WTC11 (cell line): Measurements from ENCODE around the gene TRPV2. TPM values are rescaled to one million over a fixed set of nuclear protein-coding genes. Genes with fewer than 3 reads are reported as not detected.

Source experiments
- ATAC-seq: fragments of 200-7000 bp; cut with Tn5 transposase; 2 replicates; pipeline ENCODE4 v1.10.0; 2021; ENCODE audit warnings: mild to moderate bottlenecking, moderate library complexity
- CTCF ChIA-PET: fragments of 300-600 bp; sonication (Branson Sonifier 250); formaldehyde crosslinking; loops from one replicate; lab custom pipeline; 2021; ENCODE audit warnings: antibody characterized with exemption; lab: Charles Lee
- POLR2A ChIA-PET: fragments of 350-600 bp; sonication (Branson Sonifier 250); formaldehyde crosslinking; loops from one replicate; lab custom pipeline; 2021; ENCODE audit warnings: antibody characterized with exemption; lab: Charles Lee
- DNase-seq: peaks from one replicate; pipeline ENCODE4 v3.0.0; 2021; ENCODE audit warnings: low spot score
- H3K27ac Mint-ChIP-seq: 2 replicates; pipeline ENCODE4 v1.8.0; 2021; ENCODE audit warnings: mixed read lengths
- H3K27me3 Mint-ChIP-seq: 2 replicates; pipeline ENCODE4 v1.8.0; 2021; ENCODE audit warnings: low read depth, mild to moderate bottlenecking, moderate library complexity, mixed read lengths
- H3K36me3 Mint-ChIP-seq: 2 replicates; pipeline ENCODE4 v1.8.0; 2021; ENCODE audit warnings: mixed read lengths
- H3K4me1 Mint-ChIP-seq: 2 replicates; pipeline ENCODE4 v1.8.0; 2022; ENCODE audit warnings: mixed read lengths
- H3K4me3 Mint-ChIP-seq: 2 replicates; pipeline ENCODE4 v1.8.0; 2021; ENCODE audit warnings: mild to moderate bottlenecking, moderate library complexity, mixed read lengths
- H3K9me3 Mint-ChIP-seq: 2 replicates; pipeline ENCODE4 v1.8.0; 2021; ENCODE audit warnings: mixed read lengths
- AFF4 ChIP-seq: sonication (generic); formaldehyde crosslinking; IDR thresholded peaks from 2 replicates; pipeline ENCODE4 v1.8.1; 2023; ENCODE audit warnings: mild to moderate bottlenecking, missing genetic modification reagents, borderline replicate concordance
- CBFB ChIP-seq: sonication (generic); formaldehyde crosslinking; IDR thresholded peaks from 2 replicates; pipeline ENCODE4 v1.8.1; 2022; ENCODE audit warnings: mild to moderate bottlenecking, low read depth, missing genetic modification reagents
- CREM ChIP-seq: sonication (generic); formaldehyde crosslinking; IDR thresholded peaks from 2 replicates; pipeline ENCODE4 v1.8.1; 2022; ENCODE audit warnings: mild to moderate bottlenecking, missing genetic modification reagents, moderate library complexity
- E2F5 ChIP-seq: sonication (generic); formaldehyde crosslinking; IDR thresholded peaks from 2 replicates; pipeline ENCODE4 v1.8.1; 2022; ENCODE audit warnings: mild to moderate bottlenecking, moderate library complexity, missing genetic modification reagents
- EMX1 ChIP-seq: fragments of 250-450 bp; sonication (Bioruptor Pico); IDR thresholded peaks from 2 replicates; pipeline ENCODE4 v1.8.0; 2021; ENCODE audit warnings: mild to moderate bottlenecking
- FOXJ3 ChIP-seq: sonication (generic); formaldehyde crosslinking; IDR thresholded peaks from 2 replicates; pipeline ENCODE4 v1.9.0; 2021; ENCODE audit warnings: missing genetic modification reagents, mild to moderate bottlenecking, borderline replicate concordance
- NFATC4 ChIP-seq: fragments of 250-450 bp; sonication (Bioruptor Pico); IDR thresholded peaks from 2 replicates; pipeline ENCODE4 v1.9.0; 2021; ENCODE audit warnings: mild to moderate bottlenecking
- NR1H2 ChIP-seq: sonication (generic); formaldehyde crosslinking; IDR thresholded peaks from 2 replicates; pipeline ENCODE4 v1.9.0; 2021; ENCODE audit warnings: mild to moderate bottlenecking, moderate library complexity, missing genetic modification reagents
- NR2C2 ChIP-seq: sonication (generic); formaldehyde crosslinking; IDR thresholded peaks from 2 replicates; pipeline ENCODE4 v1.8.0; 2022; ENCODE audit warnings: mild to moderate bottlenecking, missing genetic modification reagents
- NR3C1 ChIP-seq: sonication (generic); formaldehyde crosslinking; conservative IDR thresholded peaks from 2 replicates; pipeline ENCODE4 v1.8.1; 2023; ENCODE audit warnings: low read depth, mild to moderate bottlenecking, missing genetic modification reagents
- RELA ChIP-seq: sonication (generic); formaldehyde crosslinking; IDR thresholded peaks from 2 replicates; pipeline ENCODE4 v1.8.1; 2022; ENCODE audit warnings: missing genetic modification reagents, mild to moderate bottlenecking, borderline replicate concordance
- SMAD4 ChIP-seq: sonication (generic); formaldehyde crosslinking; IDR thresholded peaks from 2 replicates; pipeline ENCODE4 v1.8.0; 2022; ENCODE audit warnings: mild to moderate bottlenecking, missing genetic modification reagents
- TEAD1 ChIP-seq: sonication (generic); formaldehyde crosslinking; IDR thresholded peaks from 2 replicates; pipeline ENCODE4 v1.8.0; 2022; ENCODE audit warnings: mild to moderate bottlenecking, missing genetic modification reagents
- TP53 ChIP-seq: sonication (generic); formaldehyde crosslinking; IDR thresholded peaks from 2 replicates; pipeline ENCODE4 v1.8.1; 2023; ENCODE audit warnings: mild to moderate bottlenecking, missing genetic modification reagents
- ZNF138 ChIP-seq: sonication (generic); formaldehyde crosslinking; conservative IDR thresholded peaks from 2 replicates; pipeline ENCODE4 v1.8.1; 2022; ENCODE audit warnings: mild to moderate bottlenecking, moderate library complexity, missing genetic modification reagents
- ZNF219 ChIP-seq: sonication (generic); formaldehyde crosslinking; IDR thresholded peaks from 2 replicates; pipeline ENCODE4 v1.8.0; 2023; ENCODE audit warnings: missing genetic modification reagents, mild to moderate bottlenecking, borderline replicate concordance
- total RNA-seq: library from RNA; stranded (reverse); gene quantifications from 3 replicates; pipeline ENCODE4 v1.2.3, GENCODE V29; 2021
- TF ChIP-seq, protein P1 (sequence below): sonication (generic); formaldehyde crosslinking; conservative IDR thresholded peaks from 2 replicates; pipeline ENCODE4 v1.8.1; 2023; ENCODE audit warnings: mild to moderate bottlenecking, low read depth, missing genetic modification reagents, moderate library complexity
- TF ChIP-seq, protein P2 (sequence below): sonication (generic); formaldehyde crosslinking; conservative IDR thresholded peaks from 2 replicates; pipeline ENCODE4 v1.8.1; 2022; ENCODE audit warnings: mild to moderate bottlenecking, missing genetic modification reagents
- TF ChIP-seq, protein P3 (sequence below): sonication (generic); formaldehyde crosslinking; IDR thresholded peaks from 2 replicates; pipeline ENCODE4 v1.8.0; 2023; ENCODE audit warnings: missing genetic modification reagents, mild to moderate bottlenecking, borderline replicate concordance
- TF ChIP-seq, protein P4 (sequence below): sonication (generic); formaldehyde crosslinking; IDR thresholded peaks from 2 replicates; pipeline ENCODE4 v1.8.0; 2022; ENCODE audit warnings: mild to moderate bottlenecking, missing genetic modification reagents

Gene TRPV2
- total RNA-seq, 1 experiment from 2014 or later = 3.5 TPM

DNA sequence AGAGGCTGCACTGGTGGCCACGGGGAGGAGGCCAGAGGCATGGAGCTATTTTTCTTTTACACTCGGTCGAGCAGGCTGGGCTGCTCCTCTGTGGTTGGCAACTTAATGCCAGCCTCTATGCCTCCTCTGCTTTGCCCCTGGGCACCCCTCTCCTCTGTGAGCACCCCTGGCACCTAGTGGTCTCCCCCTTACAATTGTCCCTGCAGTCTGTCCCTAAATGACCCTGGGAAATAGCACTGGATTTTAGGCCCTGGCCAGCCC is 49.6 kb downstream of the TRPV2 start:
- CTCF ChIA-PET = interaction anchor here (0.7 to 7.6 kb wide), 7 partner anchors 12 to 119 kb away, joined by 3 to 56 read pairs (median 5); no protein-coding TSS in a partner anchor
- POLR2A ChIA-PET = no interaction called here

GRCh38 chr17:16465861-16466338 is 50.5 kb downstream of the TRPV2 start:
- no peak overlapping the region; the same call in 1 of the 2 replicates for H3K27ac Mint-ChIP-seq
- POLR2A ChIA-PET = interaction anchor here (0.7 kb wide), 1 partner anchor 19 kb away, joined by 3 read pairs; no protein-coding TSS in a partner anchor

More for the DNA sequence above, 49.6 kb downstream of the TRPV2 start:
- Mint-ChIP-seq H3K27ac (peak overlapping the region; percentile 82; the same call in 1 of the 2 replicates), H3K36me3 (peaks cover 13% of the 10 kb centered on the region; the same call in 1 of the 2 replicates), H3K4me3 (no peak overlapping the region), H3K27me3 (no peaks in the 10 kb centered on the region; the same call in 1 of the 2 replicates), H3K4me1 (peaks cover 51% of the 10 kb centered on the region), H3K9me3 (no peaks in the 10 kb centered on the region)
- TF ChIP-seq E2F5 (CRISPR knock-in tag) (no peak), TEAD1 (CRISPR knock-in tag) (no peak), CREM (CRISPR knock-in tag) (no peak), NR3C1 (no peak), TP53 (no peak), EMX1 (CRISPR knock-in tag) (no peak), AFF4 (CRISPR knock-in tag) (no peak), SMAD4 (no peak), CBFB (CRISPR knock-in tag) (no peak), RELA (CRISPR knock-in tag) (no peak), NR1H2 (CRISPR knock-in tag) (no peak)
- TF ChIP-seq, protein P1, sequence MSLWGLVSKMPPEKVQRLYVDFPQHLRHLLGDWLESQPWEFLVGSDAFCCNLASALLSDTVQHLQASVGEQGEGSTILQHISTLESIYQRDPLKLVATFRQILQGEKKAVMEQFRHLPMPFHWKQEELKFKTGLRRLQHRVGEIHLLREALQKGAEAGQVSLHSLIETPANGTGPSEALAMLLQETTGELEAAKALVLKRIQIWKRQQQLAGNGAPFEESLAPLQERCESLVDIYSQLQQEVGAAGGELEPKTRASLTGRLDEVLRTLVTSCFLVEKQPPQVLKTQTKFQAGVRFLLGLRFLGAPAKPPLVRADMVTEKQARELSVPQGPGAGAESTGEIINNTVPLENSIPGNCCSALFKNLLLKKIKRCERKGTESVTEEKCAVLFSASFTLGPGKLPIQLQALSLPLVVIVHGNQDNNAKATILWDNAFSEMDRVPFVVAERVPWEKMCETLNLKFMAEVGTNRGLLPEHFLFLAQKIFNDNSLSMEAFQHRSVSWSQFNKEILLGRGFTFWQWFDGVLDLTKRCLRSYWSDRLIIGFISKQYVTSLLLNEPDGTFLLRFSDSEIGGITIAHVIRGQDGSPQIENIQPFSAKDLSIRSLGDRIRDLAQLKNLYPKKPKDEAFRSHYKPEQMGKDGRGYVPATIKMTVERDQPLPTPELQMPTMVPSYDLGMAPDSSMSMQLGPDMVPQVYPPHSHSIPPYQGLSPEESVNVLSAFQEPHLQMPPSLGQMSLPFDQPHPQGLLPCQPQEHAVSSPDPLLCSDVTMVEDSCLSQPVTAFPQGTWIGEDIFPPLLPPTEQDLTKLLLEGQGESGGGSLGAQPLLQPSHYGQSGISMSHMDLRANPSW (CRISPR knock-in tag) = no peak
- TF ChIP-seq, protein P2, sequence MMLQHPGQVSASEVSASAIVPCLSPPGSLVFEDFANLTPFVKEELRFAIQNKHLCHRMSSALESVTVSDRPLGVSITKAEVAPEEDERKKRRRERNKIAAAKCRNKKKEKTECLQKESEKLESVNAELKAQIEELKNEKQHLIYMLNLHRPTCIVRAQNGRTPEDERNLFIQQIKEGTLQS (CRISPR knock-in tag) = no peak
- no peak for DNase-seq
- no peak for ATAC-seq

More at GRCh38 chr17:16465861-16466338, 50.5 kb downstream of the TRPV2 start:
- CTCF ChIA-PET = interaction anchor here (1.0 to 7.6 kb wide), 4 partner anchors 30 to 118 kb away, joined by 3 to 56 read pairs (median 4); no protein-coding TSS in a partner anchor
- no peak; the same call in 1 of the 2 replicates for ATAC-seq
- TF ChIP-seq NFATC4 (no peak), FOXJ3 (no peak), ZNF138 (CRISPR knock-in tag) (no peak), SMAD4 (no peak), ZNF219 (CRISPR knock-in tag) (no peak), NR2C2 (no peak)
- TF ChIP-seq, protein P3, sequence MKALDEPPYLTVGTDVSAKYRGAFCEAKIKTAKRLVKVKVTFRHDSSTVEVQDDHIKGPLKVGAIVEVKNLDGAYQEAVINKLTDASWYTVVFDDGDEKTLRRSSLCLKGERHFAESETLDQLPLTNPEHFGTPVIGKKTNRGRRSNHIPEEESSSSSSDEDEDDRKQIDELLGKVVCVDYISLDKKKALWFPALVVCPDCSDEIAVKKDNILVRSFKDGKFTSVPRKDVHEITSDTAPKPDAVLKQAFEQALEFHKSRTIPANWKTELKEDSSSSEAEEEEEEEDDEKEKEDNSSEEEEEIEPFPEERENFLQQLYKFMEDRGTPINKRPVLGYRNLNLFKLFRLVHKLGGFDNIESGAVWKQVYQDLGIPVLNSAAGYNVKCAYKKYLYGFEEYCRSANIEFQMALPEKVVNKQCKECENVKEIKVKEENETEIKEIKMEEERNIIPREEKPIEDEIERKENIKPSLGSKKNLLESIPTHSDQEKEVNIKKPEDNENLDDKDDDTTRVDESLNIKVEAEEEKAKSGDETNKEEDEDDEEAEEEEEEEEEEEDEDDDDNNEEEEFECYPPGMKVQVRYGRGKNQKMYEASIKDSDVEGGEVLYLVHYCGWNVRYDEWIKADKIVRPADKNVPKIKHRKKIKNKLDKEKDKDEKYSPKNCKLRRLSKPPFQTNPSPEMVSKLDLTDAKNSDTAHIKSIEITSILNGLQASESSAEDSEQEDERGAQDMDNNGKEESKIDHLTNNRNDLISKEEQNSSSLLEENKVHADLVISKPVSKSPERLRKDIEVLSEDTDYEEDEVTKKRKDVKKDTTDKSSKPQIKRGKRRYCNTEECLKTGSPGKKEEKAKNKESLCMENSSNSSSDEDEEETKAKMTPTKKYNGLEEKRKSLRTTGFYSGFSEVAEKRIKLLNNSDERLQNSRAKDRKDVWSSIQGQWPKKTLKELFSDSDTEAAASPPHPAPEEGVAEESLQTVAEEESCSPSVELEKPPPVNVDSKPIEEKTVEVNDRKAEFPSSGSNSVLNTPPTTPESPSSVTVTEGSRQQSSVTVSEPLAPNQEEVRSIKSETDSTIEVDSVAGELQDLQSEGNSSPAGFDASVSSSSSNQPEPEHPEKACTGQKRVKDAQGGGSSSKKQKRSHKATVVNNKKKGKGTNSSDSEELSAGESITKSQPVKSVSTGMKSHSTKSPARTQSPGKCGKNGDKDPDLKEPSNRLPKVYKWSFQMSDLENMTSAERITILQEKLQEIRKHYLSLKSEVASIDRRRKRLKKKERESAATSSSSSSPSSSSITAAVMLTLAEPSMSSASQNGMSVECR = no peak
- TF ChIP-seq, protein P4, sequence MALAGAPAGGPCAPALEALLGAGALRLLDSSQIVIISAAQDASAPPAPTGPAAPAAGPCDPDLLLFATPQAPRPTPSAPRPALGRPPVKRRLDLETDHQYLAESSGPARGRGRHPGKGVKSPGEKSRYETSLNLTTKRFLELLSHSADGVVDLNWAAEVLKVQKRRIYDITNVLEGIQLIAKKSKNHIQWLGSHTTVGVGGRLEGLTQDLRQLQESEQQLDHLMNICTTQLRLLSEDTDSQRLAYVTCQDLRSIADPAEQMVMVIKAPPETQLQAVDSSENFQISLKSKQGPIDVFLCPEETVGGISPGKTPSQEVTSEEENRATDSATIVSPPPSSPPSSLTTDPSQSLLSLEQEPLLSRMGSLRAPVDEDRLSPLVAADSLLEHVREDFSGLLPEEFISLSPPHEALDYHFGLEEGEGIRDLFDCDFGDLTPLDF (CRISPR knock-in tag) = no peak
- DNase-seq = no peak
- H3K4me3 Mint-ChIP-seq = no peak overlapping the region
- H3K9me3 Mint-ChIP-seq = no peaks in the 10 kb centered on the region
- peaks cover 13% of the 10 kb centered on the region; the same call in 1 of the 2 replicates for H3K36me3 Mint-ChIP-seq
- peaks cover 52% of the 10 kb centered on the region for H3K4me1 Mint-ChIP-seq
- H3K27me3 Mint-ChIP-seq = no peaks in the 10 kb centered on the region
